ENCODE data around the gene FAM117A.

DNA sequence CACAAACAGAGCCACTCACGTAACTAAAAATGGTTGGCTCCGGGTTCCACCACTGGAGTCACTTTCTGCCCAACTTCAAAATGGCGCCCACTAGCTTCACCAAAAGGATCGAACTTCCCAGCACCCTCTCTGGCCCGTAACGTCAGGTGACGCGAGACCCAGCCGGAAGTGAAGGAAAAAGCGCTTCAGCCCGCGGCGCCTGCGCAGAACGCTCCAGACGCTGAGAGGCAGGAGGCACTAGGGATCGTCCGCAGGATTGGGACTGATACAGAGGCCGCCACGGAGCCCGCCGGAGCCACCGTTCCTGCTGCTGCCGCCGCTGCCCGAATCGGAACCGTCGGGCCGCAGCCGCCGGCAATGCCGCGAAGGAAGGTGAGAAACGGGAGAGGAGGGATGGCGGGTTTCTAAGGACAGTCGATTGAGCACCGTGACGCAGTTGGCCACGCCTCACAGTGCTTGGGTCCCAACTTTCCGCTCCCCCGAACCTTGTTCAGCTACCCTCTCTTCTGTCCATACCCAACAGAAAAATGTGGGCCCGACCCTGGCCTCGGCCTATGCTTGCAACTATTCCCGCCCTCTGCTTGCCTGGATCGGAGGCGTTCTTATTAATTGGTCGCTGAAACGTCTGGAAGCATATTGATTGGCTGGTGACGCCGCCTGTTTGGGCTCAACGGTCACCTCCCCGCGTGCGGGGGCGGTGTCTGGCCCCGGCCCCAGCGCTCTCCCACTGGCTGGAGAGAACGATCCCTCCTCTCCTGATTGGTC, 24.7 kb upstream of the FAM117A start, which contains the start of gene KAT7:
- TF ChIP-seq, protein P1, sequence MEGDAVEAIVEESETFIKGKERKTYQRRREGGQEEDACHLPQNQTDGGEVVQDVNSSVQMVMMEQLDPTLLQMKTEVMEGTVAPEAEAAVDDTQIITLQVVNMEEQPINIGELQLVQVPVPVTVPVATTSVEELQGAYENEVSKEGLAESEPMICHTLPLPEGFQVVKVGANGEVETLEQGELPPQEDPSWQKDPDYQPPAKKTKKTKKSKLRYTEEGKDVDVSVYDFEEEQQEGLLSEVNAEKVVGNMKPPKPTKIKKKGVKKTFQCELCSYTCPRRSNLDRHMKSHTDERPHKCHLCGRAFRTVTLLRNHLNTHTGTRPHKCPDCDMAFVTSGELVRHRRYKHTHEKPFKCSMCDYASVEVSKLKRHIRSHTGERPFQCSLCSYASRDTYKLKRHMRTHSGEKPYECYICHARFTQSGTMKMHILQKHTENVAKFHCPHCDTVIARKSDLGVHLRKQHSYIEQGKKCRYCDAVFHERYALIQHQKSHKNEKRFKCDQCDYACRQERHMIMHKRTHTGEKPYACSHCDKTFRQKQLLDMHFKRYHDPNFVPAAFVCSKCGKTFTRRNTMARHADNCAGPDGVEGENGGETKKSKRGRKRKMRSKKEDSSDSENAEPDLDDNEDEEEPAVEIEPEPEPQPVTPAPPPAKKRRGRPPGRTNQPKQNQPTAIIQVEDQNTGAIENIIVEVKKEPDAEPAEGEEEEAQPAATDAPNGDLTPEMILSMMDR (IDR thresholded peaks at IDR 0.05), result no peak
- TF ChIP-seq POLR2A (IDR thresholded peaks at IDR 0.05), result no peak
